Sigmoid colon (tissue), 7 donors: ENCODE measurements around the gene AMHR2. TPM values are rescaled to one million over a fixed set of nuclear protein-coding genes. Genes with fewer than 3 reads are reported as not detected.
"Not testable (repeated sequence)": the region's sequence is repeated elsewhere in the genome, so short reads cannot be mapped to it uniquely, and the experiment has no call there.

Source experiments
- DNase-seq: peaks from one replicate; pipeline ENCODE4 v3.0.0-alpha.2; 2019
- H3K27ac ChIP-seq, 4 donors: fragments of 200-600 bp; sonication (generic); one replicate each; pipeline ENCODE4 v1.5.1; 2016 to 2019; ENCODE audit warnings: mild to moderate bottlenecking in 1 of 4
- H3K27me3 ChIP-seq, 3 donors: fragments of 200-600 bp; sonication (generic); one replicate each; pipeline ENCODE4 v1.5.1; 2019; ENCODE audit warnings: mild to moderate bottlenecking in 1 of 3
- H3K36me3 ChIP-seq, 4 donors: fragments of 200-600 bp; sonication (generic); one replicate each; pipeline ENCODE4 v1.5.1; 2016 to 2019
- H3K4me1 ChIP-seq, 4 donors: fragments of 200-600 bp; sonication (generic); one replicate each; pipeline ENCODE4 v1.5.1; 2017 to 2019
- H3K4me3 ChIP-seq, 4 donors: fragments of 200-600 bp; sonication (generic); one replicate each; pipeline ENCODE4 v1.5.1; 2017 to 2019; ENCODE audit warnings: mild to moderate bottlenecking in 2 of 4, moderate library complexity in 1 of 4
- H3K9me3 ChIP-seq, 4 donors: fragments of 200-600 bp in 3 of 4; sonication (generic) in 3 of 4; one replicate each; pipeline versions ENCODE4 v1.5.1 to v1.6.1; 2013 to 2019
- EP300 ChIP-seq, 4 donors: sonication (generic); formaldehyde crosslinking; IDR thresholded peaks; one replicate each; pipeline ENCODE4 v1.6.1; 2017; ENCODE audit warnings: antibody characterized with exemption in 4 of 4
- POLR2A ChIP-seq, 2 donors: fragments of 450-650 bp; IDR thresholded peaks; one replicate each; pipeline ENCODE4 v1.6.1; 2016; ENCODE audit warnings: antibody characterized with exemption in 2 of 2, mild to moderate bottlenecking in 2 of 2, moderate library complexity in 2 of 2
- POLR2AphosphoS5 ChIP-seq, 4 donors: sonication (generic); formaldehyde crosslinking; IDR thresholded peaks; one replicate each; pipeline ENCODE4 v1.6.1; 2017; ENCODE audit warnings: antibody characterized with exemption in 4 of 4
- WGBS, 2 donors: extraction: QIAGEN DNeasy Blood & Tissue Kit; methylation state at CpG; one replicate each; pipeline ENCODE4 v1.1.7; 2013; 5-methylcytosine and 5-hydroxymethylcytosine counted together
- intact Hi-C: fragments of 100-400 bp; cut with DNase I; formaldehyde crosslinking; loops from one replicate; pipeline ENCODE4 v1.15.1; 2023
- polyA plus RNA-seq, 3 donors: library from polyadenylated mRNA; stranded (reverse); fragments of 200-250 nt; gene quantifications; one replicate each; pipeline ENCODE4 v1.2.3, GENCODE V29; 2013
- total RNA-seq, 4 donors: library from RNA; depleted of rRNA; stranded (reverse); fragments of >200 nt; gene quantifications; one replicate each; pipeline ENCODE4 v1.1.0, GENCODE V29; 2016
- TF ChIP-seq, protein P1 (sequence below), 4 experiments: fragments of 450-650 bp in 3 of 4; fragments of 200-600 bp in 1 of 4; IDR thresholded peaks; one replicate each; pipeline ENCODE4 v1.5.1; 2016 to 2019; ENCODE audit warnings: antibody characterized with exemption in 4 of 4, mild to moderate bottlenecking in 3 of 4, moderate library complexity in 2 of 4
- donor health status: healthy with polysubstance abuse.
- donor health status: Bipolar disorder and iron deficiency.
- donor health status: healthy.

Gene AMHR2
- total and polyA plus RNA-seq, 7 donors, result 0.60 TPM; not detected in 6

DNA sequence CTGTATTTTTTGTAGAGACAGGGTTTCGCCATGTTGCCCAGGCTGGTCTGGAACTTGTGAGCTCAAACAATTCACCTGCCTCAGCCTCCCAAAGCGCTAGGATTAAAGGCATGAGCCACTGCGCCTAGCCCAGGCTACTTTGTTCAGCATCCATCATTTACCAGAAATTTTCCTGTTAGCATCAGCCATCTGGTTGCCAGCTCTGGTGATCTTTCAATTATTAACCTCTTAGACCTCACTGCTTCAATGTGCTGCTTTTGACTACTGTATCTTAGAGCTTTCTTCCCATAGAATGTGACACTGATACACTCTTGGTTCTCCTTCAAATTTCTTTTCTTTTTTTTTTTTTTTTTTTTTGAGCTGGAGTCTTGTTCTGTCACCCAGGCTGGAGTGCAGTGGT, 5.4 kb upstream of the AMHR2 start:
- WGBS, 2 donors, result 89 to 92% methylated on average over 3 of the region's 3 CpGs
- TF ChIP-seq EP300 (IDR thresholded peaks at IDR 0.05) (no peak), POLR2AphosphoS5 (IDR thresholded peaks at IDR 0.05) (no peak), POLR2A (IDR thresholded peaks at IDR 0.05) (no peak)
- TF ChIP-seq, protein P1, sequence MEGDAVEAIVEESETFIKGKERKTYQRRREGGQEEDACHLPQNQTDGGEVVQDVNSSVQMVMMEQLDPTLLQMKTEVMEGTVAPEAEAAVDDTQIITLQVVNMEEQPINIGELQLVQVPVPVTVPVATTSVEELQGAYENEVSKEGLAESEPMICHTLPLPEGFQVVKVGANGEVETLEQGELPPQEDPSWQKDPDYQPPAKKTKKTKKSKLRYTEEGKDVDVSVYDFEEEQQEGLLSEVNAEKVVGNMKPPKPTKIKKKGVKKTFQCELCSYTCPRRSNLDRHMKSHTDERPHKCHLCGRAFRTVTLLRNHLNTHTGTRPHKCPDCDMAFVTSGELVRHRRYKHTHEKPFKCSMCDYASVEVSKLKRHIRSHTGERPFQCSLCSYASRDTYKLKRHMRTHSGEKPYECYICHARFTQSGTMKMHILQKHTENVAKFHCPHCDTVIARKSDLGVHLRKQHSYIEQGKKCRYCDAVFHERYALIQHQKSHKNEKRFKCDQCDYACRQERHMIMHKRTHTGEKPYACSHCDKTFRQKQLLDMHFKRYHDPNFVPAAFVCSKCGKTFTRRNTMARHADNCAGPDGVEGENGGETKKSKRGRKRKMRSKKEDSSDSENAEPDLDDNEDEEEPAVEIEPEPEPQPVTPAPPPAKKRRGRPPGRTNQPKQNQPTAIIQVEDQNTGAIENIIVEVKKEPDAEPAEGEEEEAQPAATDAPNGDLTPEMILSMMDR (IDR thresholded peaks at IDR 0.05), result no peak
- Histone ChIP-seq H3K36me3 (no peaks in the 10 kb centered on the region), H3K27ac (peak overlapping the region in 1 of 4 donors; percentile 79), H3K9me3 (no peaks in the 10 kb centered on the region), H3K4me3 (no peak overlapping the region), H3K4me1 (peaks cover 0 to 51% (median 40%) of the 10 kb centered on the region in 4 donors), H3K27me3 (no peaks in the 10 kb centered on the region)
- intact Hi-C loops, result no loop called here
- no peak for DNase-seq

DNA sequence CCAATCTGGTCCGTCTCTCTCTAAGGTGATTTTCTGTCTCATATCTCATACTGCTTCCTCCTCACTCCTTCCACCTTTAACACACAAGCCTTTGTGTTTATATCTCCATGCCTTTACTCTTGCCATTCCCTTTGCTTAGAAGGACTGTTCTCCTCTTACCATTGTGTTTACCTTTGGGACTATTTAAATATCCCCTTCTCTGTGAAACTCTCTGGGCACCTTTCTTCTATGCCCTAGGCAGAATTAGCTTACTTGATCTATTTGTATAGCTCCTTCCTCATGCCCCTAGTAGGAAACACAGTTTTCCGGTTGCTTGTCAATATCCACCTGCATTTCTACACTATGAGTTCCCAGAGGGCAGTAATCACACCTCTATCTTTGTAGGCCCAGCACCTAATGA, 3.9 kb upstream of the AMHR2 start:
- intact Hi-C loops, result no loop called here
- DNase-seq, result no peak
- Histone ChIP-seq H3K9me3 (no peaks in the 10 kb centered on the region), H3K27me3 (no peaks in the 10 kb centered on the region), H3K36me3 (no peaks in the 10 kb centered on the region), H3K4me1 (peaks cover 0 to 35% (median 27%) of the 10 kb centered on the region in 4 donors), H3K4me3 (no peak overlapping the region), H3K27ac (no peak overlapping the region)
- WGBS, 2 donors, result 60 to 79% methylated on average over 2 of the region's 2 CpGs
- no peak for TF ChIP-seq EP300 (IDR thresholded peaks at IDR 0.05)
- TF ChIP-seq, protein P1 (IDR thresholded peaks at IDR 0.05), result no peak
- TF ChIP-seq POLR2A (IDR thresholded peaks at IDR 0.05), result no peak
- no peak for TF ChIP-seq POLR2AphosphoS5 (IDR thresholded peaks at IDR 0.05)

DNA sequence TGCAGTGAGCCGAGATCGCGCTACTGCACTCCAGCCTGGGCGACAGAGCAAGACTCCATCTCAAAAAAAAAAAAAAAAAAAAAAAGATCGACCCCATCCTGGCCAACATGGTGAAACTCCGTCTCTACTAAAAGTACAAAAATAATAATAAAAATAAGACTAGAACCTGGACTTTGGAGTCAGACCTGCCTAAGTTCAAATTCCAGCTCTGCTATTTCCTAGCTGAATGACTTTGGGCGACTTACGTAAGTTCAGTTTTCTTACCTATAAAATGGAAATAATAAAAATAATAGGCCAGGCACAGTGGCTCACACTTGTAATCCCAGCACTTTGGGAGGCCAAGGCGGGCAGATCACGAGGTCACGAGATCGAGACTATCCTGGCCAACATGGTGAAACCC, 1.4 kb upstream of the AMHR2 start:
- H3K9me3 ChIP-seq, H3K27ac ChIP-seq, DNase-seq, H3K36me3 ChIP-seq, H3K4me3 ChIP-seq, intact Hi-C loops, H3K27me3 ChIP-seq: not testable (repeated sequence)
- H3K4me1 ChIP-seq, result peaks cover 0 to 16% (median 8%) of the 10 kb centered on the region in 4 donors
- 69 to 92% methylated on average over 12 of the region's 12 CpGs for WGBS, 2 donors

DNA sequence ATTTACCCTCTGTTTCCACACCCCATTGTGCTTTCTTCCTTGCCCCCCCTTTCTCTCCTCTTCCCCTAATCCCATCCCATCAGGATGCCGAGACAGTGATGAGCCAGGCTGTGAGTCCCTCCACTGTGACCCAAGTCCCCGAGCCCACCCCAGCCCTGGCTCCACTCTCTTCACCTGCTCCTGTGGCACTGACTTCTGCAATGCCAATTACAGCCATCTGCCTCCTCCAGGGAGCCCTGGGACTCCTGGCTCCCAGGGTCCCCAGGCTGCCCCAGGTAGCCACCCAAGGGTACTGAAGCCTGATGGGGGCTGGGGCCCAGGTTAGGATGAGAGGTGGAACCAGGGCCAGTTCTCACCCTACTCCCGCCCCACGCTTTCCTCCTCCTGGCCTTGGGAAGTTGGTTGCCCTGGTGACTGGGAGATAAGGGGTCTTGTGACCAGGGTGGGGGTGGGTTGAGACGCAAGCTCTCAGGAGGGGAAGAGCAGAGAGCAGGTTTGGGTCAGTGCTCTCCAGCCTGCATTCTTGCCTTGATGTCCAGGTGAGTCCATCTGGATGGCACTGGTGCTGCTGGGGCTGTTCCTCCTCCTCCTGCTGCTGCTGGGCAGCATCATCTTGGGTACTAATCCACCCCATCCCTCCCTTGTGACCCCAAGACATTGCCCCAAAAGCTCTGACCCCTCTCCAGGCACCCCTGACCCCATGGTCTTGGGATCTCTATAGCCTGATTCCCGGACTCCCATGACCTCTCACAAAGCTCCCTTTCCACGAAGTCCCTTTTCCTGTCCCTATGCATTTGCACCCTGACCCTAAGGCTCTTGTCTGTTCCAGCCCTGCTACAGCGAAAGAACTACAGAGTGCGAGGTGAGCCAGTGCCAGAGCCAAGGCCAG, 1.2 kb downstream of the AMHR2 start:
- no peaks in the 10 kb centered on the region for H3K36me3 ChIP-seq
- no peaks in the 10 kb centered on the region for H3K9me3 ChIP-seq
- no peak overlapping the region for H3K27ac ChIP-seq
- no peak for DNase-seq
- TF ChIP-seq EP300 (IDR thresholded peaks at IDR 0.05) (no peak), POLR2A (IDR thresholded peaks at IDR 0.05) (no peak), POLR2AphosphoS5 (IDR thresholded peaks at IDR 0.05) (no peak)
- TF ChIP-seq, protein P1 (IDR thresholded peaks at IDR 0.05), result no peak
- H3K4me1 ChIP-seq, result peaks cover 0 to 9% (median 8%) of the 10 kb centered on the region in 4 donors
- WGBS, 2 donors, result 90 to 92% methylated on average over 9 of the region's 9 CpGs
- no peak overlapping the region for H3K4me3 ChIP-seq
- no peaks in the 10 kb centered on the region for H3K27me3 ChIP-seq
- intact Hi-C loops, result no loop called here

DNA sequence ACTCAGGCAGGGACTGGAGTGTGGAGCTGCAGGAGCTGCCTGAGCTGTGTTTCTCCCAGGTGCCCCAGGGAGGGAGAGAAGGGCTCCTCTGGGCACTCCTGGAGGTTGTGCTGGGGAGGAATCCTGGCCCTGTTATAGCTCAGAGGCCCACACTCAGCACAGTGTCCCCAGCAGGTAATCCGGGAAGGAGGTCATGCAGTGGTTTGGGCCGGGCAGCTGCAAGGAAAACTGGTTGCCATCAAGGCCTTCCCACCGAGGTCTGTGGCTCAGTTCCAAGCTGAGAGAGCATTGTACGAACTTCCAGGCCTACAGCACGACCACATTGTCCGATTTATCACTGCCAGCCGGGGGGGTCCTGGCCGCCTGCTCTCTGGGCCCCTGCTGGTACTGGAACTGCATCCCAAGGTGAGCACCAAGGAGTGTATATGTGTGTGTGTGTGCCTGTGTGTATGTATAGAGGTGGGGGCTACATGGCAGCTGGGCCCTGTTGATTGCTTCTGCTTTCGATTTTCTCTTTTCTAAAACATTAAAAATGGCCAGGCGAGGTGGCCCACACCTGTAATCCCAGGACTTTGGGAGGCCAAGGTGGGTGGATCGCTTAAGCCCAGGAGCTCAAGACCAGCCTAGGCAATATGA, 2.0 kb downstream of the AMHR2 start:
- Histone ChIP-seq H3K27me3 (no peaks in the 10 kb centered on the region), H3K36me3 (no peaks in the 10 kb centered on the region), H3K9me3 (no peaks in the 10 kb centered on the region), H3K4me1 (peaks cover 0 to 9% (median 8%) of the 10 kb centered on the region in 4 donors), H3K27ac (no peak overlapping the region), H3K4me3 (no peak overlapping the region)
- no peak for DNase-seq
- WGBS, 2 donors, result 85 to 88% methylated on average over 11 of the region's 11 CpGs
- intact Hi-C loops, result no loop called here
- TF ChIP-seq, protein P1 (IDR thresholded peaks at IDR 0.05), result no peak
- TF ChIP-seq POLR2AphosphoS5 (IDR thresholded peaks at IDR 0.05) (no peak), POLR2A (IDR thresholded peaks at IDR 0.05) (no peak), EP300 (IDR thresholded peaks at IDR 0.05) (no peak)
